GM21576 (cell line): Measurements from ENCODE around the gene ZYG11A.
A peak's percentile ranks its signal among the peaks of the same experiment; 100 is the strongest.

Experiments
- ATAC-seq: cut with Tn5 transposase; IDR thresholded peaks from one replicate; pipeline ENCODE4 v1.9.1; 2021; ENCODE audit warnings: mild to moderate bottlenecking, moderate library complexity; ENCODE audit not compliant: unreplicated experiment

ZYG11A gene

GRCh38 chr1:52917156-52917555 is 74.6 kb downstream of the ZYG11A start:
- ATAC-seq, result no peak

GRCh38 chr1:52917581-52917980 is 75.0 kb downstream of the ZYG11A start:
- ATAC-seq, result no peak

- no peak for ATAC-seq
These were observed 75.6 kb downstream of the ZYG11A start for GRCh38 chr1:52918201-52918600.

DNA sequence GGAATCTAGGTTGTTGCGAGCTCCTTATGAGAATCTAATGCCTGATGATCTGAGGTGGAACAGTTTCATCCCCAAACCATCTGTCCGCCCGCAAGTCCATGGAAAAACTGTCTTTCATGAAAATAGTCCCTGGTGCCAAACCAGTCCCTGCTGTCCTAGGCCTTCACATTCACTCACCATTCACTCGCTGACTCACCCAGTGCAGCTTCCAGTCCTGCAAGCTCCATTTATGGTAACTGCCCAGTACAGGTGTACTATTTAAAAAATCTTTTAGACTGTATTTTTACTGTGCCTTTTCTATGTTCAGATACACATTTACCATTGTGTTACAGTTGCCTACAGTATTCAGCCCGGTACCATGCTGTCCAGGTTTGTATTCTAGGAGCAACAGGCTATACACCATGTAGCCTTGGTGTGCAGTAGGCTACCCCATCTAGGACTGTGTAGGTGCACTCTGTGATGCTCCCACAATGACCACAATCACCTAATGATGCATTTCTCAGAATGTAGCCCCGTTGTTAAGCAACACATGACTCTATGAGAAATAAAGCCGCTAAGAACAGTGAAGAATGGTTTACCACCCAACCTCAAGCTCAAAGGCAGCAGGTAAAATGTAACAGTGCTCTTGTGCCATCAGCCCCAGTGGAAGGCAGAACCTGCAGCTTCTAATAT is 76.6 kb downstream of the ZYG11A start:
- no peak for ATAC-seq

DNA sequence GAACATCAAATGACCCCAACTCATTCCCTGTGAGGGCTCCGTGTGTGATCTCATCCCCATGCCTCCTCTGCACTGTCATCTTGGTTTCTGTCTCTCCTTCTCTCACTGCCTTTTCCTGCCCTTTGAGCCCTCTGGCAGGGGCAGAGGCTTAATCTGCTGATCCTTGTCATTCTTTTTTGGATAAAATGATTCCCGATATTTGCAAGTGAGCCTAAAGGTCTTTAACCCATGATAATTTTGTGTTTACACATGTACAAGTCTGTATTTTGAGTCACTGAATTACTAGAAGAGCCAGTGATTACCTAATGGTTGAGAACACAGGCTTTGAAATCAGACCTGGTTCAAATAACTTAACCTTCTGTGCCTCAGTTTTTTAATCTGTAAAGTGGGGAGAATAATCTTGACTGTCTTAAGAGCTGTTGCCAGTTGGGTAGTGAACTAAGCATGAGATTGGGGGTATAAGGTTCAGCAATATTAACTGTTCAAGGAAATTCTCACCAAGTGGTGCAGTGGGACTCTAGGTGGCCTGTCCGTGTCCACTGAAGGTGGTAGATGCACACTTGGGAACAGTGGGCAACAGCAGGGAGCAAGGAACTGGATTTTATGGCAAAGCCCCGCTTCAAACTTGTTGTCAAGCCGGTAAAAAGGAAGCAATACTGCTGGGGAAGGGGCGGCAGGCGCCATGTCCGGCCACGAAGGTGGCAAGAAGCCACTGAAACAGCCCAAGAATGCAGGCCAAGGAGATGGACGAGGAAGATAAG is 77.3 kb downstream of the ZYG11A start:
- ATAC-seq, result no peak

DNA sequence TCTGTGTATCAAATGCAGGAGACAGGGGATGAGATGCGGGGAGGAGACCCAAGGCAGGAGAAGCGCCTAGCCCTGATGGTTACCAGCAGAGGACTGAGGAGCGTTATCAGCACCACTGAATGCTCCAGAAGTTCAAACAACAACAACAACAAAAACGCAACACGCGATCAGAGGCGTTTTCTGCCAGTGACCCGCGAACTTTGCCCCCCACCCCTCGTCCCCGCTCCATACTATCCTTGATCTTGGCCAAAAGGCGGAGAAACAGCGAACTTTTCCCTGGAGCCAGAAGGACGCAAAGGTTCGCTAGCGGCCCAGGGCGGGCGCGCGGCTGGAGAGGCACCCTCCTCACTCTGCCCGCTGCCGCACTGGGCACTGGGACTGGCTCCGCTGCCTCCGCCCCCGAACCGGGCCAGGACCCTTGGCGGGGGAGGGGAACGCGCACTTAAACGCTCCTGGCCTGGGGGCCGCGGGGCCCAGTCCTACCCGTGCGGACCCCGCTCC is 78.3 kb downstream of the ZYG11A start:
- ATAC-seq, result no peak

DNA sequence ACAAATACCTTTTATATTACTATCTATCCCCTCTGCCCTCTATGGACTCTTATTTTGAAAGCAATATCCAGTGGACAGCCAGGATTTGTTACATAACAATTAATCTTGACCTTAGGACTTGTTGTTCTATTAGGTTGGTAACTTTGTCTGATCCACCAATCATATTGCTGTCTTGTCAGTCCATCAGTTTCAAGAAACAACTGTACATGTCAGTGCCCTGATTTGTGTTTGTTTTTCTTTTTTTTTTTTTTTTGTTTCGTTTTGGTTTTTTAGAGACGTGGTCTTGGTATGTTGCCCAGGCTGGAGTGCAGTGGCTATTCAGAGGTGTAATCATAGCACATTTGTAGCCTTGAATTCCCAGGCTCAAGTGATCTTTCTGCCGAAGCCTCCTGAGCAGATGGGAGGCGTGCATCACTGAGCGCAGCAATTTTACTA is 83.0 kb downstream of the ZYG11A start:
- ATAC-seq, result no peak

DNA sequence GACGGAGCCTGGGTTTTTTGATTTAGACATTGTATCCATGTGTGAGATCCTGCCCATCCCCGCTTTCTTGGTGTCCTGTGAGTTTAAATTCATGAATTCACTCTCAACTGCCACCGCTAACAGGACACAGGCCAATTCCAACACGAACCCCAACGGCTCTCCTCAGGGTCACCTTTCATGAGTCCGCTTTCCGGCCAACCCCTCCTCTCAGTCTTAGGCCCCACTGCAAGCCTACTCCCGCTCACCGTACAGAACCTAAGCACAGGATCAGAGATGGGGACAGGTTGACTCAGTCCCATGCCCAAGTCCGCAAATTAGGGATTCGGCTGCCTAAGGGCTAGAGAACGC is 84.3 kb downstream of the ZYG11A start:
- ATAC-seq, result peak; percentile 39

- peak; percentile 61 for ATAC-seq
These were observed 84.9 kb downstream of the ZYG11A start, which contains the start of gene SCP2 for GRCh38 chr1:52927212-52928014. TSS of gene SCP2 (plus strand) at chr1:52927276. CDS start at chr1:52927397, 121 bp downstream.

DNA sequence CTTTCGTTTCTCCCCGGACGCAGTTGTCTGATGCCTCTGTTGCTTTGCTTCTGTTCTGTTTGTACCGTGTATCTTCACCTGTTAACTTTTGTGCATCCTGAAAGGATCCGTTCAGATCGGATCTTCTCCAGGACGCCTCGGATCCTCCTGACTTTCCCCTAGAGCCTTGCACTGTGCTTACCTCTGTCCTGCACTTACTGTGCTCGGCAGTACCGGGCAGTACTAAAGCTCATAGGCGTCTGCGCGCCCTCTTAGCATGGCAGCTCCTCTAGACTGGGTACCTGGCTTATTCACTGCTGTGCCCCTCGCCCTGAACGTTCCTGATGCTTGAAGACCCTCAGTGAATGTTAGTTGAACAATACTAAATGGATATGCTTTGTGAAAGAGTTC is 85.5 kb downstream of the ZYG11A start:
- ATAC-seq, result peak; percentile 5

- no peak for ATAC-seq
These were observed 86.5 kb downstream of the ZYG11A start for GRCh38 chr1:52929019-52929418.

DNA sequence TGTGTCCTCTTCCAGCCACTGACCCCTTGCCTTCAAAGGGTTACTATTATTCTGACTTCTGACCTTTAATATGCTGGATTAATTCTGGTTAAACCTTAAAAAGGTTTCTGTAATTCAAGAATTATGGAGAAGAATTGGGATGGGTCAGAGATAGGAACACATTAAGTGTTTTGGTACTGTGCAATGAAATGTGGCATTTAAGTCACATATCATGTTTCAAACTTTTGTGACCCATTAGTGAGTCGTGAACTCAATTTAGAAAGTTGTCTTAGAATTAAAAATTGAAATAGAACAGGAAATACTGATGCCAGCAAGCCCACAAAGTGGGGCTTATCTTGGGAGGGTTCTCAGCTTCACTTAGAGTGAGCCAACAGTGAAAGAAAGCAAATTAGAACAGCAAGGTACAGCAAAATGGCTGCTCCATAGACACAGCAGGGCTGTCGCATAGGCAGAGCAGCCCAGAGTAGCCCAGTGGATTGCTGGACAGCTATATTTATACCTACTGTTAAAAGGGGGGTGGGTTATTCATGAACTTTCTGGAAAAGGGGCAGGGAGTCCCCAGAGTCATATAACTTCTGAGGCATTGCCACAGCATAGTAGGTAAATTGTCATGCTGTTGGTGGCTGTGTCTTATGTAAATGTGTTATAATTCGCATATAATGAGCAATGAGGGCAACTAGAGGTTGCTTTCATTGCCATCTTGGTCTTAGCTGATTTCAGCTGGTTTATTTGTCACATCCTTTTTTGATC is 95.0 kb downstream of the ZYG11A start:
- ATAC-seq, result no peak

DNA sequence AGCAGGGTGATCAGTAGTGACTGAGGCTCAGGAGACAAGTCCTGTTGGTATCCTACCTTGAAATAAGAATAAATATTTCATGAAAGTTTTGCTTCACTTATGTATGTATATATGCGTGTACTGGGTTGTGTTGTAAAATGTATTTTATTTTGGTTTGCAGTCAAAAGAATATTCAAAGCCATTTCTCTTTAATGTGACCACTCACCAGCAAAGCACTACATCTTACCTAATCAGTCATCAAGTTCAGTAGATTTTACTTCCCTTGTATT is 95.6 kb downstream of the ZYG11A start:
- no peak for ATAC-seq

- ATAC-seq, result no peak
These were observed 101.4 kb downstream of the ZYG11A start for GRCh38 chr1:52943876-52944416.

DNA sequence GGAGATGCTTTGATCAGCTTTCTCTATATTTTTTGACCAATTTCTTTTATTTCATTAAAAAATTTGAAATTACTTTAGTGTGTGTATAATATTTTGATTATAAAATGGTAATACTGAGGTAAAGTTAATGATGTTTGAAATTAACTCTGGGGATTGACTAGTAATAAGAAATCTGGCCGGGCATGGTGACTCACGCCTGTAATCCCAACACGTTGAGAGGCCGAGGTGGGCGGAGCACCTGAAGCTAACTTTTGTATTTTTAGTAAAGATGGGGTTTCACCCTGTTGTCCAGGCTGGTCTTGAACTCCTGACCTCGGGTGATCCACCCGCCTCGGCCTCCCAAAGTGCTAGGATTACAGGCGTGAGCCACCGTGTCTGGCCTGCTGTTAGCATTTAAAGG is 102.0 kb downstream of the ZYG11A start:
- ATAC-seq, result no peak
